ENCODE results near the gene PDGFC.

GRCh38 chr4:156963419-156963818 is 8.2 kb downstream of the PDGFC start:
- TF ChIP-seq CTCF (IDR thresholded peaks at IDR 0.05): no peak
- no peak for TF ChIP-seq POLR2A (IDR thresholded peaks at IDR 0.05)
- no peak for TF ChIP-seq POLR2AphosphoS5 (IDR thresholded peaks at IDR 0.05)

All from stomach (tissue), 4 donors.